HuH-7.5 (cell line): ENCODE data around the gene CD83.

Source experiments
- DNase-seq: peaks from one replicate; pipeline ENCODE4 v3.0.0; 2011; ENCODE audit warnings: low spot score

Gene CD83

GRCh38 chr6:14123386-14124111, 6.0 kb downstream of the CD83 start:
- no peak for DNase-seq

- DNase-seq, result no peak
Observed at GRCh38 chr6:14125346-14125745, 7.8 kb downstream of the CD83 start.

- no peak for DNase-seq
Observed at GRCh38 chr6:14126191-14126590, 8.6 kb downstream of the CD83 start.

- DNase-seq, result no peak
Observed at GRCh38 chr6:14127611-14128010, 10.0 kb downstream of the CD83 start.

- no peak for DNase-seq
Observed at GRCh38 chr6:14128012-14128411, 10.4 kb downstream of the CD83 start.

GRCh38 chr6:14128746-14129145, 11.2 kb downstream of the CD83 start:
- DNase-seq, result no peak

GRCh38 chr6:14129575-14129974, 12.0 kb downstream of the CD83 start:
- DNase-seq, result peak; percentile 31

- DNase-seq, result no peak
Observed at GRCh38 chr6:14130435-14131075, 13.0 kb downstream of the CD83 start.

- DNase-seq, result no peak
Observed at GRCh38 chr6:14131579-14131978, 14.0 kb downstream of the CD83 start.

- no peak for DNase-seq
Observed at GRCh38 chr6:14132244-14132920, 14.8 kb downstream of the CD83 start.

GRCh38 chr6:14132921-14133275, 15.3 kb downstream of the CD83 start:
- no peak for DNase-seq

- no peak for DNase-seq
Observed at GRCh38 chr6:14134211-14134910, 16.8 kb downstream of the CD83 start.

- DNase-seq, result no peak
Observed at GRCh38 chr6:14135893-14136539, 18.4 kb downstream of the CD83 start.

- DNase-seq, result no peak
Observed at GRCh38 chr6:14138701-14139215, 21.2 kb downstream of the CD83 start.

- no peak for DNase-seq
Observed at GRCh38 chr6:14141351-14142062, 23.9 kb downstream of the CD83 start.

GRCh38 chr6:14142063-14142450, 24.5 kb downstream of the CD83 start:
- no peak for DNase-seq

- no peak for DNase-seq
Observed at GRCh38 chr6:14142511-14143223, 25.1 kb downstream of the CD83 start.

GRCh38 chr6:14143305-14143704, 25.7 kb downstream of the CD83 start:
- no peak for DNase-seq

GRCh38 chr6:14144678-14145113, 27.1 kb downstream of the CD83 start:
- peak; percentile 65 for DNase-seq

- no peak for DNase-seq
Observed at GRCh38 chr6:14146506-14147096, 29.0 kb downstream of the CD83 start.
